ENCODE data around the gene ATP11B.

DNA sequence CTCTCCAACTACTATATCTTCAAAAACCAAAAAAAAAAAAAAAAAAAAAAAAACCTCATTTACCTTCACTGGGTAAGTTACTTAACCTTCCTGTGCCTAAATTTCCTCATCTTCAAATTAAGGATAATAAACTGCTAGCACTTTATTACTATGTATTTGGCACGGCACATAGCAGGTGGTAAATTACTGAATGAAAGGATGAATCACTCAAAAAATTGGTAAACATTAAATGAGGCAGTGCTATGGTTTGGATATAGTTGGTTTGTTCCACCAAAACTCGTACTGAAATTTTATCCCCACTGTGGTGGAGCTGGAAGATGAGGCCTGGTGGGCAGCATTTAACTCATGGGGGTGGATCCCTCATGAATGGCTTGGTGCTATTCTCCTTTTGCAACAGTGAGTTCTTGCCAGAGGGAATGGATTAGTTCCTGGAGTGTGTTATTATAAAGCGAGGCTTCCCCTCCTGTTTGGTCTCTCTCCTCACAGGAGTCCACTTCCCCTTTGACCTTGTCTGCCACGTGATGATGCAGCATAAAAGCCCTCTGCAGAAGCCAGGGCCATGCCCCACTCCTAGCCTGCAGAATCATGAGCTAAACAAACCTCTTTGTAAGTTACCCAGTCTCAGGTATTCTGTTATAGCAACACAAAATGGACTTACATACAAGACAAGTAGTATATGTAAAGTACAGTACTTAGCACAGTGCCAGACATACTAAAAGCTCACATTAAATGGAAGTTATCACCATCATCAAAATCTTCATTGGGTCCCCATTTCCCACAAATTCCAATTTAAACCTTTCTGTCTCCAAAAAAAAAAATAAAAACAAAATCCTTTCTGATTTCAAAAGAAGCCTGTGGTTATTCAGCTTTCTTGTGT is 166.4 kb downstream of the ATP11B start:
- no peak for TF ChIP-seq ZFP3 (CRISPR knock-in tag; IDR thresholded peaks at IDR 0.05)
- TF ChIP-seq, protein P1, sequence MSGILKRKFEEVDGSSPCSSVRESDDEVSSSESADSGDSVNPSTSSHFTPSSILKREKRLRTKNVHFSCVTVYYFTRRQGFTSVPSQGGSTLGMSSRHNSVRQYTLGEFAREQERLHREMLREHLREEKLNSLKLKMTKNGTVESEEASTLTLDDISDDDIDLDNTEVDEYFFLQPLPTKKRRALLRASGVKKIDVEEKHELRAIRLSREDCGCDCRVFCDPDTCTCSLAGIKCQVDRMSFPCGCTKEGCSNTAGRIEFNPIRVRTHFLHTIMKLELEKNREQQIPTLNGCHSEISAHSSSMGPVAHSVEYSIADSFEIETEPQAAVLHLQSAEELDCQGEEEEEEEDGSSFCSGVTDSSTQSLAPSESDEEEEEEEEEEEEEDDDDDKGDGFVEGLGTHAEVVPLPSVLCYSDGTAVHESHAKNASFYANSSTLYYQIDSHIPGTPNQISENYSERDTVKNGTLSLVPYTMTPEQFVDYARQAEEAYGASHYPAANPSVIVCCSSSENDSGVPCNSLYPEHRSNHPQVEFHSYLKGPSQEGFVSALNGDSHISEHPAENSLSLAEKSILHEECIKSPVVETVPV (CRISPR knock-in tag; IDR thresholded peaks at IDR 0.05): no peak
- TF ChIP-seq CSDC2 (CRISPR knock-in tag; IDR thresholded peaks at IDR 0.05): no peak
- TF ChIP-seq TCF4 (CRISPR knock-in tag; IDR thresholded peaks at IDR 0.05; ENCODE audit: borderline replicate concordance): no peak
- no peak for TF ChIP-seq ZFP30 (CRISPR knock-in tag; IDR thresholded peaks at IDR 0.05)
- TF ChIP-seq, protein P2, sequence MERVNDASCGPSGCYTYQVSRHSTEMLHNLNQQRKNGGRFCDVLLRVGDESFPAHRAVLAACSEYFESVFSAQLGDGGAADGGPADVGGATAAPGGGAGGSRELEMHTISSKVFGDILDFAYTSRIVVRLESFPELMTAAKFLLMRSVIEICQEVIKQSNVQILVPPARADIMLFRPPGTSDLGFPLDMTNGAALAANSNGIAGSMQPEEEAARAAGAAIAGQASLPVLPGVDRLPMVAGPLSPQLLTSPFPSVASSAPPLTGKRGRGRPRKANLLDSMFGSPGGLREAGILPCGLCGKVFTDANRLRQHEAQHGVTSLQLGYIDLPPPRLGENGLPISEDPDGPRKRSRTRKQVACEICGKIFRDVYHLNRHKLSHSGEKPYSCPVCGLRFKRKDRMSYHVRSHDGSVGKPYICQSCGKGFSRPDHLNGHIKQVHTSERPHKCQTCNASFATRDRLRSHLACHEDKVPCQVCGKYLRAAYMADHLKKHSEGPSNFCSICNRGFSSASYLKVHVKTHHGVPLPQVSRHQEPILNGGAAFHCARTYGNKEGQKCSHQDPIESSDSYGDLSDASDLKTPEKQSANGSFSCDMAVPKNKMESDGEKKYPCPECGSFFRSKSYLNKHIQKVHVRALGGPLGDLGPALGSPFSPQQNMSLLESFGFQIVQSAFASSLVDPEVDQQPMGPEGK (CRISPR knock-in tag; IDR thresholded peaks at IDR 0.05; ENCODE audit: borderline replicate concordance): no peak
- TF ChIP-seq, protein P3, sequence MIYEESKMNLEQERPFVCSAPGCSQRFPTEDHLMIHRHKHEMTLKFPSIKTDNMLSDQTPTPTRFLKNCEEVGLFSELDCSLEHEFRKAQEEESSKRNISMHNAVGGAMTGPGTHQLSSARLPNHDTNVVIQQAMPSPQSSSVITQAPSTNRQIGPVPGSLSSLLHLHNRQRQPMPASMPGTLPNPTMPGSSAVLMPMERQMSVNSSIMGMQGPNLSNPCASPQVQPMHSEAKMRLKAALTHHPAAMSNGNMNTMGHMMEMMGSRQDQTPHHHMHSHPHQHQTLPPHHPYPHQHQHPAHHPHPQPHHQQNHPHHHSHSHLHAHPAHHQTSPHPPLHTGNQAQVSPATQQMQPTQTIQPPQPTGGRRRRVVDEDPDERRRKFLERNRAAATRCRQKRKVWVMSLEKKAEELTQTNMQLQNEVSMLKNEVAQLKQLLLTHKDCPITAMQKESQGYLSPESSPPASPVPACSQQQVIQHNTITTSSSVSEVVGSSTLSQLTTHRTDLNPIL (CRISPR knock-in tag; IDR thresholded peaks at IDR 0.05; ENCODE audit: low read depth): no peak
- no peak for TF ChIP-seq OSR1 (CRISPR knock-in tag; IDR thresholded peaks at IDR 0.05)
- TF ChIP-seq ESRRG (CRISPR knock-in tag; IDR thresholded peaks at IDR 0.05): no peak
